Astrocyte (in vitro differentiated cells and primary cell): Measurements from ENCODE around the gene OTUB2. TPM values are rescaled to one million over a fixed set of nuclear protein-coding genes. Genes with fewer than 3 reads are reported as not detected.

Experiments
- DNase-seq: peaks from one replicate; pipeline ENCODE4 v3.0.0-alpha.2; 2010; ENCODE audit warnings: low read depth
- FAIRE-seq: peaks from 2 replicates; lab custom pipeline; 2011; peaks lifted over from hg19 to GRCh38; lab: Jason Lieb, UNC
- H2AFZ ChIP-seq: 2 replicates; pipeline ENCODE4 v1.6.0; 2012; ENCODE audit warnings: low read depth, low read length, inconsistent platforms
- H3K27ac ChIP-seq: 2 replicates; pipeline ENCODE4 v1.5.1; 2011; ENCODE audit warnings: low read depth, low read length, inconsistent platforms
- H3K27me3 ChIP-seq: 2 replicates; pipeline ENCODE4 v1.6.0; 2011; ENCODE audit warnings: low read length, inconsistent platforms; ENCODE audit not compliant: insufficient read depth
- H3K36me3 ChIP-seq: 2 replicates; pipeline ENCODE4 v1.5.1; 2011; ENCODE audit warnings: low read length, inconsistent platforms; ENCODE audit not compliant: insufficient read depth
- H3K4me1 ChIP-seq: 2 replicates; pipeline ENCODE4 v1.5.1; 2011; ENCODE audit warnings: low read length, inconsistent platforms; ENCODE audit not compliant: insufficient read depth
- H3K4me2 ChIP-seq: 2 replicates; pipeline ENCODE4 v1.6.0; 2012; ENCODE audit warnings: low read length, inconsistent platforms
- H3K4me3 ChIP-seq: 2 replicates; pipeline ENCODE4 v1.5.1; 2011; ENCODE audit warnings: low read depth, mild to moderate bottlenecking, low read length, inconsistent platforms; ENCODE audit not compliant: insufficient read depth
- H3K79me2 ChIP-seq: 2 replicates; pipeline ENCODE4 v1.6.0; 2012; ENCODE audit warnings: mild to moderate bottlenecking, low read length, inconsistent platforms; ENCODE audit not compliant: insufficient read depth
- H3K9ac ChIP-seq: 2 replicates; pipeline ENCODE4 v1.6.0; 2012; ENCODE audit warnings: mild to moderate bottlenecking, low read length, inconsistent platforms
- H3K9me3 ChIP-seq: 2 replicates; pipeline ENCODE4 v1.5.1; 2012; ENCODE audit warnings: low read depth, mild to moderate bottlenecking, low read length, inconsistent platforms; ENCODE audit not compliant: insufficient read depth
- H4K20me1 ChIP-seq: 2 replicates; pipeline ENCODE4 v1.6.0; 2012; ENCODE audit warnings: low read length, inconsistent platforms; ENCODE audit not compliant: insufficient read depth
- H3K27ac Mint-ChIP-seq: one replicate; pipeline ENCODE4 v1.8.0; 2021; ENCODE audit warnings: mild to moderate bottlenecking, mixed read lengths; ENCODE audit not compliant: unreplicated experiment
- H3K27me3 Mint-ChIP-seq: one replicate; pipeline ENCODE4 v1.8.0; 2021; ENCODE audit warnings: low read depth, mixed read lengths; ENCODE audit not compliant: unreplicated experiment
- H3K36me3 Mint-ChIP-seq: one replicate; pipeline ENCODE4 v1.8.0; 2021; ENCODE audit warnings: low read depth, mixed read lengths; ENCODE audit not compliant: unreplicated experiment
- H3K4me1 Mint-ChIP-seq: one replicate; pipeline ENCODE4 v1.8.0; 2021; ENCODE audit warnings: low read depth, mixed read lengths; ENCODE audit not compliant: unreplicated experiment
- H3K4me3 Mint-ChIP-seq: one replicate; pipeline ENCODE4 v1.8.0; 2021; ENCODE audit warnings: mild to moderate bottlenecking, moderate library complexity, mixed read lengths; ENCODE audit not compliant: unreplicated experiment
- H3K9me3 Mint-ChIP-seq: one replicate; pipeline ENCODE4 v1.8.0; 2021; ENCODE audit warnings: mild to moderate bottlenecking, mixed read lengths; ENCODE audit not compliant: unreplicated experiment
- EZH2 ChIP-seq: IDR thresholded peaks from 2 replicates; pipeline ENCODE4 v1.6.1; 2012; ENCODE audit warnings: mild to moderate bottlenecking, low read length, inconsistent platforms; ENCODE audit not compliant: insufficient read depth
- total RNA-seq: library from RNA; stranded (reverse); gene quantifications from 2 replicates; pipeline ENCODE4 v1.2.1, GENCODE V29; 2021
- TF ChIP-seq, protein P1 (sequence below): IDR thresholded peaks from 2 replicates; pipeline ENCODE4 v1.5.1; 2011; ENCODE audit warnings: low read depth, mild to moderate bottlenecking, inconsistent platforms, low read length, moderate library complexity; ENCODE audit not compliant: insufficient read depth

Gene OTUB2
- total RNA-seq, 1 donor from 2014 or later: 3.3 TPM

DNA sequence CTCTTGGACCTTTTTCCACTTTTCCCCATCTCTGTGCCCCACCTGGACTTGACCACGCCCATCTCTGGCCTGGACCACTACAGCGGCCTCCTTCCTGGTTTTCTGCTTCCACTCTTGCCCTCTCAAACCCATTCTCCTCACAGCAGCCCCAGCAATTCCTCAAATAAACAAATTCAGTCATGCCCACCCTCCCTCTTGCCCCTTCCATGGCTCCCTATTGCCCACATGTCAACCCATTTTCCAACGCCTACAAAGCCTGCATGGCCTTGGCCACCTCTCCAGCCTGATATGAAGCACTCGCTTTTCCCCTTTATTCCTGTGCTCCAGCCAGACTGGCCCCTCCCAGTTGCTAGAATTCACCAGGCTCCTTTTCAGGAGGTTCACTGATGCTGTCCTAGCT lies 5.9 kb upstream of the OTUB2 start:
- peaks cover 9% of the 10 kb centered on the region for H3K4me1 ChIP-seq
- peaks cover 6% of the 10 kb centered on the region for H3K4me1 Mint-ChIP-seq
- H3K4me3 Mint-ChIP-seq: no peak overlapping the region

DNA sequence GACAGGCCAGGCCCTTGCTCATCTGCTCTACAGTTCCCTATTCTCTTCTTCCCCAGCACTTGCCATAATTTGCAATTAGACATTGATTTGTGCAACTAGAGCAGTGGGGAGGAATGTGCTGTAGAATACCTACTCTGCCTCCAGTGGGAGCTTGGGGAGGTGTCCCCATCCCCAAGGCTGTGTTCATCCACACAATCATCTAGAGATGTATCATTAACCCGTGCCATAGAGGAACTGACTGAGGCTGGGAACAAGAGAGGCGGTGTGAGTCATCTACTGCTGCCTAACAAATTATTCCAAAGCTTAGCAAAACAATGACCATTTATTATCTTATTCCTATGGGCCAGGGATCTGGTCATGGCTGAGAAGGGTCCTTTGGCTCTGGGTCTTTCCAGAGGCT lies 5.1 kb upstream of the OTUB2 start:
- Histone ChIP-seq H3K27me3 (peaks cover 6% of the 10 kb centered on the region), H3K4me3 (no peak overlapping the region), H3K79me2 (no peaks in the 10 kb centered on the region), H2AFZ (no peak overlapping the region), H3K9ac (no peak overlapping the region), H4K20me1 (no peaks in the 10 kb centered on the region), H3K9me3 (no peaks in the 10 kb centered on the region), H3K27ac (no peak overlapping the region), H3K4me1 (peaks cover 14% of the 10 kb centered on the region), H3K36me3 (no peaks in the 10 kb centered on the region), H3K4me2 (peak overlapping the region; percentile 10)
- FAIRE-seq (no peak), DNase-seq (peak; percentile 53)
- Mint-ChIP-seq H3K9me3 (no peaks in the 10 kb centered on the region), H3K27ac (no peak overlapping the region), H3K27me3 (peaks cover 25% of the 10 kb centered on the region), H3K36me3 (no peaks in the 10 kb centered on the region), H3K4me3 (no peak overlapping the region), H3K4me1 (peaks cover 6% of the 10 kb centered on the region)
- TF ChIP-seq, protein P1, sequence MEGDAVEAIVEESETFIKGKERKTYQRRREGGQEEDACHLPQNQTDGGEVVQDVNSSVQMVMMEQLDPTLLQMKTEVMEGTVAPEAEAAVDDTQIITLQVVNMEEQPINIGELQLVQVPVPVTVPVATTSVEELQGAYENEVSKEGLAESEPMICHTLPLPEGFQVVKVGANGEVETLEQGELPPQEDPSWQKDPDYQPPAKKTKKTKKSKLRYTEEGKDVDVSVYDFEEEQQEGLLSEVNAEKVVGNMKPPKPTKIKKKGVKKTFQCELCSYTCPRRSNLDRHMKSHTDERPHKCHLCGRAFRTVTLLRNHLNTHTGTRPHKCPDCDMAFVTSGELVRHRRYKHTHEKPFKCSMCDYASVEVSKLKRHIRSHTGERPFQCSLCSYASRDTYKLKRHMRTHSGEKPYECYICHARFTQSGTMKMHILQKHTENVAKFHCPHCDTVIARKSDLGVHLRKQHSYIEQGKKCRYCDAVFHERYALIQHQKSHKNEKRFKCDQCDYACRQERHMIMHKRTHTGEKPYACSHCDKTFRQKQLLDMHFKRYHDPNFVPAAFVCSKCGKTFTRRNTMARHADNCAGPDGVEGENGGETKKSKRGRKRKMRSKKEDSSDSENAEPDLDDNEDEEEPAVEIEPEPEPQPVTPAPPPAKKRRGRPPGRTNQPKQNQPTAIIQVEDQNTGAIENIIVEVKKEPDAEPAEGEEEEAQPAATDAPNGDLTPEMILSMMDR: no peak
- TF ChIP-seq EZH2: no peak

More for the DNA sequence above, 5.9 kb upstream of the OTUB2 start:
- Histone ChIP-seq H3K36me3 (no peaks in the 10 kb centered on the region), H3K4me2 (no peak overlapping the region), H3K9me3 (no peaks in the 10 kb centered on the region), H3K27me3 (peaks cover 10% of the 10 kb centered on the region), H3K4me3 (no peak overlapping the region), H3K79me2 (no peaks in the 10 kb centered on the region), H2AFZ (no peak overlapping the region), H3K27ac (no peak overlapping the region), H4K20me1 (no peaks in the 10 kb centered on the region), H3K9ac (no peak overlapping the region)
- Mint-ChIP-seq H3K36me3 (no peaks in the 10 kb centered on the region), H3K9me3 (peaks cover 3% of the 10 kb centered on the region), H3K27me3 (peaks cover 30% of the 10 kb centered on the region), H3K27ac (no peak overlapping the region)
- DNase-seq (no peak), FAIRE-seq (no peak)
- TF ChIP-seq, protein P1: no peak
- TF ChIP-seq EZH2: no peak

DNA sequence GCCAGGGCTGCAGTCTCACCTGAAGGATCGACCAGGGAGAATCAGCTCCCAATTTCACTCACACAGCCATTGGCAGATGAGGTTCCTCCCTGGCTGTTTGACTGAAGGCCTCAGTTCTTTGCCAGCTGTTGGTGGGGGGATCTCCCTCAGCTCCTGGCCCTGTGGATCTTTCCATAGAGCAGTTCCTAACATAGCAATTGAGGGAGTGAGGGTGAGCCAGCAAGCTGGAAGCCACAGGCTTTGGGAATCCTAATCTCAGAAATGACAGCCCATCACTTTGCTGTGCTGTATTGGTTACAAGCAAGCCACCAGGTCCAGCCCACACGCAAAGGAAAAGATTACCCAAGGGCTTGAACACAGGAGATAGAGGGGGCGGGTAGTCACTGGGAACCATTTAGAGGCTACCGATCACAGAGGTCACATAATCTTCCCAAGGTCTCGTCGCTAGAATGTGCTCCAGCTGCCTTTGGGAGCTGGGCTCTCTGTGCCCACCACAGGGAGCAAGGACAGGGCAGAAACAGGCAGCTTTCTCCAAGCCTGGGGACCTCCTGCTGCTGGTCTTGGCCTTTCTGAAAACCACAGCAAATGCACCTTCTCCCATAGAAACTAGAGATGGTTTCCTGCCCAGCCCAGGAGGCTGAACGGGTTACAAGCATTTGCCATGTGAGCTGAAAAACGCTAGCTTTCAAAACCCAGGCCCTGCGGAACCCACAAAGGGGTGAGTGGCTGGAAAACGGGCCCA lies 4.6 kb upstream of the OTUB2 start:
- no peak overlapping the region for H3K27ac ChIP-seq
- FAIRE-seq: no peak
- no peaks in the 10 kb centered on the region for H3K36me3 ChIP-seq
- no peak overlapping the region for H2AFZ ChIP-seq
- H3K4me2 ChIP-seq: peak overlapping the region; percentile 10
- no peak overlapping the region for H3K4me3 Mint-ChIP-seq
- peaks cover 6% of the 10 kb centered on the region for H3K27me3 ChIP-seq
- no peaks in the 10 kb centered on the region for H3K79me2 ChIP-seq
- H3K27me3 Mint-ChIP-seq: peaks cover 21% of the 10 kb centered on the region
- peak; percentile 14 for DNase-seq
- H4K20me1 ChIP-seq: no peaks in the 10 kb centered on the region
- peaks cover 6% of the 10 kb centered on the region for H3K4me1 Mint-ChIP-seq
- H3K36me3 Mint-ChIP-seq: no peaks in the 10 kb centered on the region
- no peaks in the 10 kb centered on the region for H3K9me3 Mint-ChIP-seq
- no peaks in the 10 kb centered on the region for H3K9me3 ChIP-seq
- H3K4me3 ChIP-seq: no peak overlapping the region
- no peak overlapping the region for H3K27ac Mint-ChIP-seq
- TF ChIP-seq, protein P1: no peak
- no peak for TF ChIP-seq EZH2
- H3K9ac ChIP-seq: no peak overlapping the region
- H3K4me1 ChIP-seq: peaks cover 14% of the 10 kb centered on the region
